Omental fat pad (tissue), 4 donors: ENCODE results near the gene ZNF333. TPM values are rescaled to one million over a fixed set of nuclear protein-coding genes. Genes with fewer than 3 reads are reported as not detected.

ENCODE experiments used
- total RNA-seq, 4 donors: library from RNA; depleted of rRNA; stranded (reverse); fragments of >200 nt; gene quantifications; one replicate each; pipeline ENCODE4 v1.1.0, GENCODE V29; 2016

ZNF333 gene
- total RNA-seq, 4 donors from 2014 or later, result 13.0 to 35.2 (median 25.0) TPM

Other genes with a start within 250 kb of the ZNF333 start
- gene PTGER1, start 214.7 kb upstream of the ZNF333 start, total RNA-seq, result not detected
- gene GIPC1, start 193.9 kb upstream of the ZNF333 start, total RNA-seq, result 10 to 100 TPM; 47.0 to 77.6 (median 59.0) TPM
- gene DNAJB1, start 171.7 kb upstream of the ZNF333 start, total RNA-seq, result 100 to 1,000 TPM in 3 of 4 donors, 10 to 100 TPM in 1; 67.5 to 669 (median 116) TPM
- 10 to 100 TPM; 32.9 to 58.1 (median 46.8) TPM for gene TECR, start 160.5 kb upstream of the ZNF333 start, total RNA-seq
- gene NDUFB7, start 118.0 kb upstream of the ZNF333 start, total RNA-seq, result 100 to 1,000 TPM; 194 to 357 (median 322) TPM
- gene CLEC17A, start 107.0 kb upstream of the ZNF333 start, total RNA-seq, result under 1 TPM in 1 of 4 donors, not detected in 3; 0.19 TPM
- gene ADGRE3, start 15.2 kb upstream of the ZNF333 start, total RNA-seq, result 1 to 10 TPM in 1 of 4 donors, under 1 TPM in 1, not detected in 2; 0.24 to 7.1 TPM
- gene ADGRE2, start 88.5 kb downstream of the ZNF333 start, total RNA-seq, result 10 to 100 TPM in 2 of 4 donors, 1 to 10 TPM in 2; 1.9 to 35.2 (median 12.6) TPM
- gene OR7A5, start 145.1 kb downstream of the ZNF333 start, total RNA-seq, result not detected
- not detected for gene OR7C1, start 145.1 kb downstream of the ZNF333 start, total RNA-seq
- not detected for gene OR7A10, start 158.9 kb downstream of the ZNF333 start, total RNA-seq
- gene OR7A17, start 196.1 kb downstream of the ZNF333 start, total RNA-seq, result not detected